H9 (cell line): ENCODE measurements around the gene SMARCA2. TPM values are rescaled to one million over a fixed set of nuclear protein-coding genes. Genes with fewer than 3 reads are reported as not detected.

Source experiments
- DNase-seq: peaks from one replicate; pipeline ENCODE4 v3.0.0-alpha.2; 2017
- H2AFZ ChIP-seq: one replicate; pipeline ENCODE4 v1.6.1; 2013; ENCODE audit warnings: mild to moderate bottlenecking, low read length, control low read depth, moderate library complexity
- H2AK5ac ChIP-seq: 2 replicates; pipeline ENCODE4 v1.6.1; 2013; ENCODE audit warnings: low read length, control low read depth, mixed read lengths; ENCODE audit not compliant: insufficient read length
- H2BK120ac ChIP-seq: one replicate; pipeline ENCODE4 v1.6.1; 2013; ENCODE audit warnings: low read depth, mild to moderate bottlenecking, low read length, control low read depth, inconsistent platforms; ENCODE audit not compliant: poor library complexity, severe bottlenecking
- H2BK12ac ChIP-seq: 2 replicates; pipeline ENCODE4 v1.6.1; 2013; ENCODE audit warnings: low read length, control low read depth, mixed read lengths, low read depth; ENCODE audit not compliant: insufficient read length
- H2BK15ac ChIP-seq: 2 replicates; pipeline ENCODE4 v1.6.1; 2013; ENCODE audit warnings: low read depth, low read length, control low read depth
- H2BK20ac ChIP-seq: one replicate; pipeline ENCODE4 v1.6.1; 2013; ENCODE audit warnings: low read depth, mild to moderate bottlenecking, low read length, control low read depth, inconsistent platforms; ENCODE audit not compliant: poor library complexity, severe bottlenecking
- H2BK5ac ChIP-seq: 2 replicates; pipeline ENCODE4 v1.6.1; 2013; ENCODE audit warnings: low read length, control low read depth, mixed read lengths; ENCODE audit not compliant: insufficient read length
- H3K14ac ChIP-seq: 2 replicates; pipeline ENCODE4 v1.6.1; 2013; ENCODE audit warnings: low read length, control low read depth; ENCODE audit not compliant: insufficient read depth
- H3K18ac ChIP-seq: 2 replicates; pipeline ENCODE4 v1.6.1; 2013; ENCODE audit warnings: low read depth, mild to moderate bottlenecking, mixed read lengths, low read length, control low read depth; ENCODE audit not compliant: insufficient read length
- H3K23ac ChIP-seq: 2 replicates; pipeline ENCODE4 v1.6.1; 2013; ENCODE audit warnings: low read length, control low read depth, mixed read lengths, low read depth; ENCODE audit not compliant: insufficient read length
- H3K23me2 ChIP-seq: 2 replicates; pipeline ENCODE4 v1.6.1; 2013; ENCODE audit warnings: low read depth, mild to moderate bottlenecking, mixed read lengths, low read length, control low read depth; ENCODE audit not compliant: insufficient read length, poor library complexity, severe bottlenecking
- H3K27ac ChIP-seq: 2 replicates; pipeline ENCODE4 v1.5.1; 2013; ENCODE audit warnings: low read length, control low read depth, mixed read lengths, low read depth; ENCODE audit not compliant: insufficient read length
- H3K27me3 ChIP-seq: 2 replicates; pipeline ENCODE4 v1.6.1; 2013; ENCODE audit warnings: low read length, control low read depth, inconsistent platforms; ENCODE audit not compliant: insufficient read depth
- H3K4ac ChIP-seq: 2 replicates; pipeline ENCODE4 v1.6.1; 2013; ENCODE audit warnings: low read depth, mild to moderate bottlenecking, control low read depth, inconsistent platforms, low read length, moderate library complexity
- H3K4me1 ChIP-seq: 2 replicates; pipeline ENCODE4 v1.6.1; 2013; ENCODE audit warnings: low read length, control low read depth, inconsistent platforms; ENCODE audit not compliant: insufficient read depth
- H3K4me2 ChIP-seq: 2 replicates; pipeline ENCODE4 v1.6.1; 2013; ENCODE audit warnings: low read length, control low read depth, mixed read lengths; ENCODE audit not compliant: insufficient read length, insufficient read depth
- H3K56ac ChIP-seq: 2 replicates; pipeline ENCODE4 v1.6.1; 2013; ENCODE audit warnings: low read depth, mild to moderate bottlenecking, mixed read lengths, low read length, control low read depth; ENCODE audit not compliant: insufficient read length
- H3K79me1 ChIP-seq: 2 replicates; pipeline ENCODE4 v1.6.1; 2013; ENCODE audit warnings: low read depth, mild to moderate bottlenecking, moderate library complexity, low read length, control low read depth, inconsistent platforms; ENCODE audit not compliant: insufficient read depth, poor library complexity, severe bottlenecking
- H3K79me2 ChIP-seq: 2 replicates; pipeline ENCODE4 v1.6.1; 2013; ENCODE audit warnings: low read length, control low read depth, inconsistent platforms; ENCODE audit not compliant: insufficient read depth
- H3K9ac ChIP-seq: 2 replicates; pipeline ENCODE4 v1.6.1; 2013; ENCODE audit warnings: low read length, control low read depth, mixed read lengths; ENCODE audit not compliant: insufficient read length; ENCODE audit errors: extremely low read depth
- H3K9me3 ChIP-seq: one replicate; pipeline ENCODE4 v1.6.1; 2013; ENCODE audit warnings: low read depth, low read length, inconsistent platforms; ENCODE audit not compliant: control insufficient read depth
- H3T11ph ChIP-seq: one replicate; pipeline ENCODE4 v1.6.1; 2013; ENCODE audit warnings: mild to moderate bottlenecking, low read length, control low read depth, inconsistent platforms
- H4K20me1 ChIP-seq: one replicate; pipeline ENCODE4 v1.6.1; 2013; ENCODE audit not compliant: control insufficient read depth, insufficient read length, insufficient read depth
- H4K5ac ChIP-seq: 2 replicates; pipeline ENCODE4 v1.6.1; 2013; ENCODE audit warnings: low read depth, mild to moderate bottlenecking, mixed read lengths, low read length, control low read depth; ENCODE audit not compliant: insufficient read length
- H4K8ac ChIP-seq: replicated peaks from 2 replicates; pipeline ENCODE4 v1.6.1; 2013; ENCODE audit warnings: low read length, control low read depth, mixed read lengths, low read depth; ENCODE audit not compliant: insufficient read length
- H4K91ac ChIP-seq: 2 replicates; pipeline ENCODE4 v1.6.1; 2013; ENCODE audit warnings: low read depth, mild to moderate bottlenecking, moderate library complexity, mixed read lengths, low read length, control low read depth; ENCODE audit not compliant: insufficient read length
- H3K27ac Mint-ChIP-seq, 3 experiments: 2 replicates in 2 of 3; 3 replicates in 1 of 3; pipeline ENCODE4 v1.8.0; 2020 to 2021; ENCODE audit warnings: mixed read lengths in 3 of 3, mild to moderate bottlenecking in 1 of 3, moderate library complexity in 1 of 3
- H3K27me3 Mint-ChIP-seq: 2 replicates; pipeline ENCODE4 v1.8.0; 2021; ENCODE audit warnings: low read depth, mild to moderate bottlenecking, moderate library complexity, mixed read lengths
- H3K36me3 Mint-ChIP-seq, 3 experiments: 2 replicates in 2 of 3; 3 replicates in 1 of 3; pipeline ENCODE4 v1.8.0; 2020 to 2021; ENCODE audit warnings: low read depth in 3 of 3, mixed read lengths in 3 of 3; ENCODE audit not compliant: insufficient read depth in 1 of 3
- H3K4me1 Mint-ChIP-seq, 2 experiments: 2 replicates each; pipeline ENCODE4 v1.8.0; 2020; ENCODE audit warnings: mixed read lengths in 2 of 2
- H3K4me3 Mint-ChIP-seq, 2 experiments: 2 replicates in 1 of 2; 3 replicates in 1 of 2; pipeline ENCODE4 v1.8.0; 2020 to 2021; ENCODE audit warnings: mild to moderate bottlenecking in 2 of 2, mixed read lengths in 2 of 2, moderate library complexity in 1 of 2
- H3K9me3 Mint-ChIP-seq, 2 experiments: 2 replicates in 1 of 2; 3 replicates in 1 of 2; pipeline ENCODE4 v1.8.0; 2020; ENCODE audit warnings: mild to moderate bottlenecking in 2 of 2, mixed read lengths in 2 of 2, moderate library complexity in 1 of 2
- CTCF ChIP-seq: fragments of 200-600 bp; sonication (generic); conservative IDR thresholded peaks from 3 replicates; pipeline ENCODE4 v1.8.0; 2021; ENCODE audit warnings: antibody characterized with exemption, mild to moderate bottlenecking
- WGBS: extraction: QIAGEN DNeasy Blood & Tissue Kit; methylation state at CpG from one replicate; pipeline ENCODE4 v1.1.7; 2013; ENCODE audit warnings: missing lambda C conversion rate, low lambda C conversion rate, mixed read lengths; ENCODE audit not compliant: insufficient read length; ENCODE audit errors: extremely low coverage; 5-methylcytosine and 5-hydroxymethylcytosine counted together
- total RNA-seq: library from RNA; stranded (reverse); gene quantifications from 2 replicates; pipeline ENCODE4 v1.2.1, GENCODE V29; 2021

SMARCA2 gene
- total RNA-seq, 1 experiment from 2014 or later: 15.3 TPM

DNA sequence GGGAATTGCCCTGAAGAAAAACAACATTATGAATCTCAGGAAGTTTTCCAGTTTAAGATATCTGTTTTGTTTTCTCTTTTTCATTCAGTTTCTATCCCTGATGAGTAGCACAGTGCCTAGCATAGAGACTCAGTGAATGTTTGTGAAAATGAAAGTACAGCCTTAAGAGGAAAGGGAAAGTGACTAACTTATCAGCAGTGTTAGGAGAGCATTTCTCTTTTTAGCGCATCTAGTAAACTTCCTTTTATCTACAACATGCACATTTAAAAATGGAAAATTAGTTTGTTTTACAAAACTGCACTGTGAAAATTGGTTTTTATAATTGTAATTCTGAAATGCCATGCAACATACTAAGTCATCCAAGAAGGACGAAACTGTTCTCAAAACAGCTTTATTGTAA, 110.8 kb downstream of the SMARCA2 start:
- Histone ChIP-seq H4K91ac (no peak overlapping the region), H2BK120ac (no peak overlapping the region), H3K9ac (no peak overlapping the region), H2BK12ac (no peak overlapping the region), H3K27ac (no peak overlapping the region), H3K4me2 (no peak overlapping the region), H2BK5ac (no peak overlapping the region), H3K27me3 (no peaks in the 10 kb centered on the region), H3K4me1 (no peaks in the 10 kb centered on the region), H2BK15ac (no peak overlapping the region), H3K23ac (no peak overlapping the region), H2AFZ (no peak overlapping the region), H3K18ac (no peak overlapping the region), H3K56ac (no peak overlapping the region), H3K23me2 (no peaks in the 10 kb centered on the region), H3K9me3 (no peaks in the 10 kb centered on the region), H3K79me2 (no peaks in the 10 kb centered on the region), H3K79me1 (no peaks in the 10 kb centered on the region), H2BK20ac (no peak overlapping the region), H3K14ac (no peak overlapping the region), H2AK5ac (no peak overlapping the region), H3K4ac (no peak overlapping the region), H4K5ac (no peak overlapping the region), H3T11ph (no peak overlapping the region), H4K20me1 (no peaks in the 10 kb centered on the region), H4K8ac (no peak overlapping the region)
- WGBS: no CpG with 5 or more reads among the region's 2 CpGs
- no peaks in the 10 kb centered on the region for H3K4me1 Mint-ChIP-seq
- no peaks in the 10 kb centered on the region; the same call in 1 of the 2 replicates for H3K27me3 Mint-ChIP-seq
- H3K9me3 Mint-ChIP-seq: no peaks in the 10 kb centered on the region
- H3K36me3 Mint-ChIP-seq: no peaks in the 10 kb centered on the region
- no peak overlapping the region for H3K4me3 Mint-ChIP-seq
- no peak for DNase-seq
- no peak overlapping the region for H3K27ac Mint-ChIP-seq
- no peak for TF ChIP-seq CTCF
